B cell (primary cell): ENCODE measurements around the gene CSTF1.

ENCODE experiments used
- CTCF ChIP-seq: fragments of 200-600 bp; IDR thresholded peaks from one replicate; pipeline ENCODE4 v1.8.0; 2022; ENCODE audit warnings: antibody characterized with exemption, mild to moderate bottlenecking
- EZH2 ChIP-seq: IDR thresholded peaks from 2 replicates; pipeline ENCODE4 v1.6.1; 2012; ENCODE audit warnings: borderline replicate concordance, low read depth, mild to moderate bottlenecking, moderate library complexity, low read length; ENCODE audit not compliant: insufficient read depth, poor library complexity, severe bottlenecking

- no peak for TF ChIP-seq CTCF
- no peak for TF ChIP-seq EZH2
Observed at GRCh38 chr20:56383334-56383733, 9.1 kb upstream of the CSTF1 start.
